HepG2 (cell line): ENCODE measurements around the gene MYBPC2. TPM values are rescaled to one million over a fixed set of nuclear protein-coding genes. Genes with fewer than 3 reads are reported as not detected.

Source experiments
- STAT6 ChIP-seq: sonication (generic); formaldehyde crosslinking; IDR thresholded peaks from 2 replicates; pipeline ENCODE4 v1.4.0; 2020; ENCODE audit warnings: missing genetic modification reagents, mild to moderate bottlenecking, borderline replicate concordance
- U2AF2 ChIP-seq: fragments of 200-400 bp; formaldehyde crosslinking; IDR thresholded peaks from 2 replicates; pipeline ENCODE4 v1.6.1; 2017; ENCODE audit warnings: low read depth, mild to moderate bottlenecking, low read length
- ZNF317 ChIP-seq: sonication (generic); formaldehyde crosslinking; IDR thresholded peaks from 2 replicates; pipeline ENCODE4 v1.5.0; 2020; ENCODE audit warnings: mild to moderate bottlenecking, missing genetic modification reagents
- ZNF407 ChIP-seq: sonication (generic); formaldehyde crosslinking; IDR thresholded peaks from one replicate; pipeline ENCODE4 v1.5.1; 2020; ENCODE audit warnings: mild to moderate bottlenecking, missing genetic modification reagents; ENCODE audit errors: not compliant biosample characterization
- ZNF674 ChIP-seq: sonication (generic); formaldehyde crosslinking; IDR thresholded peaks from 2 replicates; pipeline ENCODE4 v1.5.0; 2020; ENCODE audit warnings: low read depth, mild to moderate bottlenecking, missing genetic modification reagents
- polyA plus RNA-seq, 8 experiments: library from polyadenylated mRNA; depleted of rRNA in 3 of 8; stranded (reverse) in 7 of 8; unstranded in 1 of 8; fragments of >200 nt; fragmentation: Illumina TruSeq in 4 of 8; extraction: Trizol in 4 of 8; gene quantifications; 2 replicates each; pipeline versions ENCODE4 v1.2.1 to v1.2.3, GENCODE V29; 2011 to 2016; ENCODE audit warnings: low read depth in 4 of 8, missing spikeins in 1 of 8, mixed read lengths in 1 of 8; ENCODE audit not compliant: insufficient read depth in 1 of 8
- total RNA-seq, 5 experiments: library from RNA; depleted of rRNA; stranded (reverse); fragments of >200 nt; fragmentation: Illumina TruSeq; extraction: Trizol; gene quantifications; 2 replicates each; pipeline ENCODE4 v1.2.3, GENCODE V29; 2016; ENCODE audit warnings: low read depth in 1 of 5

Gene MYBPC2
- total and polyA plus RNA-seq, 2 of the 13 experiments (the other 11 are each of a cell fraction or from before 2014, with no cell fraction given) = not detected

- no peak for TF ChIP-seq ZNF317
- no peak for TF ChIP-seq STAT6 (CRISPR knock-in tag)
- TF ChIP-seq ZNF674 = no peak
- no peak for TF ChIP-seq ZNF407 (CRISPR knock-in tag)
- no peak for TF ChIP-seq U2AF2
Measured at GRCh38 chr19:50490991-50491472, 58.3 kb downstream of the MYBPC2 start (continued).
